Muscle layer of colon (tissue), 2 donors: ENCODE data around the gene OSBPL5.

ENCODE experiments used
- H3K27ac ChIP-seq: one replicate; pipeline ENCODE4 v1.7.0; 2013; ENCODE audit warnings: low read depth, mild to moderate bottlenecking, low read length, moderate library complexity
- H3K27me3 ChIP-seq, 2 donors: one replicate each; pipeline ENCODE4 v1.7.0; 2013; ENCODE audit warnings: low read length in 2 of 2, mild to moderate bottlenecking in 2 of 2; ENCODE audit not compliant: insufficient read depth in 2 of 2, control insufficient read depth in 1 of 2
- H3K36me3 ChIP-seq: one replicate; pipeline ENCODE4 v1.7.0; 2013; ENCODE audit warnings: mild to moderate bottlenecking, low read length; ENCODE audit not compliant: insufficient read depth
- H3K4me1 ChIP-seq: one replicate; pipeline ENCODE4 v1.7.0; 2013; ENCODE audit warnings: mild to moderate bottlenecking, low read length; ENCODE audit not compliant: insufficient read depth
- H3K4me3 ChIP-seq, 2 donors: one replicate each; pipeline ENCODE4 v1.7.0; 2013; ENCODE audit warnings: low read length in 2 of 2, low read depth in 1 of 2, mild to moderate bottlenecking in 1 of 2, moderate library complexity in 1 of 2
- H3K9ac ChIP-seq: one replicate; pipeline ENCODE4 v1.7.0; 2013; ENCODE audit warnings: low read length
- H3K9me3 ChIP-seq: one replicate; pipeline ENCODE4 v1.7.0; 2013; ENCODE audit warnings: mild to moderate bottlenecking, low read length
- donor health status: abdominal sarcoma.
- donor health status: Adenocarcinoma of cecum.

Gene OSBPL5

DNA sequence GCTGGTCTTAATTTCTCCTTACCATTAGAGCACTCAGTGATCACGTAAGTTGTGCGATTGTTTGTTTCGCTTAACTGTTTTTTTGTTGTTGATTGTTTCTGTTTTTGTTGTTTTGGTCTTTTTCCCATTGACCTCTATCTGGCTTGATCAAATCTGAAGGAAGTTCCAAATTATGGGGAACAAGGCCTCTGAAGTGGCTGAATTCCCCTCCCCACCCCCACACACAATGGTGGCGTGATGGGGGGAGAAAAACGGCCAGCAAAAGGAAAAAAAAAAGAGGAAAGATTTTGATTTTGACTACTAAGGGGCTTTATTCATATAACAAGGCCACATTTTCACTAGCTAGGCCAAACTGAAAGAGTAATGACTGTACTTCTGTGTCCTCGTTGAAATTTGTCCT lies 53.6 kb downstream of the OSBPL5 start:
- Histone ChIP-seq H3K9ac (no peak overlapping the region), H3K4me3 (no peak overlapping the region), H3K36me3 (peaks cover 48% of the 10 kb centered on the region), H3K4me1 (no peaks in the 10 kb centered on the region), H3K27ac (no peak overlapping the region), H3K9me3 (no peaks in the 10 kb centered on the region), H3K27me3 (no peaks in the 10 kb centered on the region)

DNA sequence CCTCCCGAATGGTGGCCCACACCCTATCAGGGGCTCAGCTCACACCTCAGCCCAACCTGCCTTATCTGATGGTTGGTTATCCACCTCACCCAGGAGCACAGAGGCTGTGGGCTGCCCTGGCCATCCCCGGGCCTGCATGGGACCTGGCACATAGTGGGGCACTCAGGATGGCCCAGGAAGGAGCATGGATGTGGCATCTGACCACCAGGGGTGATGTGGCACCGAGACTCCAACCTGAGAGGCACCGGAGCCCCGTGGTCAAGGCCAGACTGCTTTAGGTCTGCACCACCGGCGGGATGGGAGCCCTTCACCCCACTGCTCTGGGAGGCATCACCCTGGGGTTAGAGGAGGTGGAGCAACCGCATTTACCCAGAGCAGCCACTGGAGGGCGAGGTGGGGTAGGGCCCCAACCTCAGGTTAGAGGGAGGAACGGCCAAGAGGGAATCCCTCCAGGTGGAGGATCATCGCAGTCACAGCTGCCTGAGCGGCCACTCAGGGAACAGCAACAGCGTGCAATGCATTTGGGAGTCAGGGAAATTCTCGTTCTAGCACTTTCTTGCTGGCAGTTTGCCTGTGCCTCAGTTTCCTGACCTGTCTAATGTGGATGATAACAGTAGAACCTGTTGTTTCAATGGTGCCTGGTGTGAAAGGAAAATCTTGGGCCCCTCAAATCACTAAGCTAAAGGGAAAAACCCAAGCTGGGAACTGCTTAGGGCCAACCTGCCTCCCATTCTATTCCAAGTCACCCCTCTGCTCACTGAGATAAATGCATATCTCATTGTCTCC lies 55.0 kb downstream of the OSBPL5 start:
- H3K27me3 ChIP-seq, result no peaks in the 10 kb centered on the region
- H3K27ac ChIP-seq, result no peak overlapping the region
- H3K4me1 ChIP-seq, result no peaks in the 10 kb centered on the region
- H3K9ac ChIP-seq, result no peak overlapping the region
- H3K36me3 ChIP-seq, result peaks cover 42% of the 10 kb centered on the region
- H3K4me3 ChIP-seq, result no peak overlapping the region
- H3K9me3 ChIP-seq, result no peaks in the 10 kb centered on the region

DNA sequence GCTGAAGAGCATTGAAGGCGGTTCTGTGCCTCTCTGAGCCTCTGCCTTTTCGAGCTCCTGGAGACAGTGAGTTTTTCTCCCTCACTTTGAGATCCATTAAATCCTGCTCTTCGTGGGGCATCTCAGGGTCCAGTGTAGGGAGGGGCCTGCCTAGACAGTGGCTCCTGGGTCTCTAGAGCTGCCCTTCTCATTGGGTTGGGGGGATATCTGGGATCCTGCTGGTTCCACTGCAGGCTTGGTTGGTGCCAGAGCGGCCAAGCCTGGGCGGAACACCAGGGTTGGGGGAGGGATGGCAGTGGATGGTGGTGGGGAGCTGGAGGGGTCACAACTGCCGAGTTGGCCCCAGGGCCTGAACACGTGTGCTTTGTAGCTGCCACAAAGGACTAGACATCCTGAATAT lies 55.7 kb downstream of the OSBPL5 start:
- Histone ChIP-seq H3K27me3 (no peaks in the 10 kb centered on the region), H3K36me3 (peaks cover 40% of the 10 kb centered on the region), H3K4me3 (no peak overlapping the region)

DNA sequence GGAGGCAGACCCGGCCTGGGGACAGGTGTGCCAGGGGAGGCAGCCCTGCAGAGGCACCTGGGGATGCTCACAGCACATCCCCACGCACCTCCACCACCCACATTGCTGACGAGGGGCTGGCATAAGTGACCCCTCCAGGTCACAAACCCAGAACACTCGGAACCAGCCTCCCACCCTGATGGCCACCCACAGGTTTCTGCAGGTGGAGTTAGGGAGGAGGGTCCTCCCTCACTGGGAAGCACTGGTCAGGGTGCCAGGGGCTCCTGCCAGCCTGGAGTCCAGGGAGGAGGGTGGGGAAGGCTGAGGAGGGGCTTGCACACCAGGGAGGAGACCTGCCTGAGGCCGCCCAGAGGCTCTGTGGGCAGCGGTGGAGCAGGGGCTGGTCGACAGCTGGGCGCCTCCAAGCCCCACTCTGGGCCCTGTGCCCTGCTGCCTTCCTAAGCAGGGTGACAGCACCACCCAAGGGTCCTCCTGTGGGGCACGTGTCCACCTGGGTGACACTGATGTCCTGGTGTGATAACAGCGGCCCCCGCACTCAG lies 56.9 kb downstream of the OSBPL5 start:
- no peak overlapping the region for H3K4me3 ChIP-seq

More for the DNA sequence above, 55.7 kb downstream of the OSBPL5 start:
- Histone ChIP-seq H3K27ac (no peak overlapping the region), H3K4me1 (no peaks in the 10 kb centered on the region), H3K9ac (no peak overlapping the region), H3K9me3 (no peaks in the 10 kb centered on the region)

DNA sequence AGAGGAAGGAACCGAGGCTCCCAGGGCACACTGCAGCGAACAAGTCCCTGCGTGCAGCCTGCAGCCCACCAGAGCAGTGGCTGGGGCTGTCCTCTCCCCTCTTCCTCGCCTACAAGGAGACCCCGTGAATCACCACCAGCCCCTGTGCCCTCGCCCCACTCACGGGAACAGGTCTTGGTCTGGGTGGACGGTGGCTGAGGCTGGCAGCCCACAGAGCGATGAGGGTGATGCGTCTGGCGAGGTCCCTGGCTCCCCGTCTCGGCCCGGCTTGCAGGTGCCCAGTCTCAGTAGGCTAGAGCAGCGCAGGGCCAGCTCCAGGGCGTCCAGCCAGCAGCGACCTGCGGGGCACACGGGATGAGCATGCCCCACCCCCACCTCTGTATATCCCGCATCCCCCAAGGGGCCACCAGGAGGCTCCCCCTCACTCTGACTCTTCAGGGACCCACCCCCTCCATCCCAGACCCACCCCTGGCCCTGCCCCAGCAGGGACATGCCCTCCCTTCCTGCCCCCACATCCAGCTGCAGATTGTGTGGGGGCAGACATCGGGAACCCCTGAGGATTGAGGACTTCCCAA lies 57.4 kb downstream of the OSBPL5 start:
- Histone ChIP-seq H3K4me1 (no peaks in the 10 kb centered on the region), H3K9me3 (no peaks in the 10 kb centered on the region), H3K4me3 (no peak overlapping the region), H3K27ac (no peak overlapping the region), H3K36me3 (peaks cover 47% of the 10 kb centered on the region), H3K9ac (no peak overlapping the region), H3K27me3 (no peaks in the 10 kb centered on the region)

More for the DNA sequence above, 56.9 kb downstream of the OSBPL5 start:
- no peaks in the 10 kb centered on the region for H3K27me3 ChIP-seq
- no peaks in the 10 kb centered on the region for H3K4me1 ChIP-seq
- no peaks in the 10 kb centered on the region for H3K9me3 ChIP-seq
- H3K9ac ChIP-seq, result no peak overlapping the region
- H3K36me3 ChIP-seq, result peaks cover 41% of the 10 kb centered on the region
- no peak overlapping the region for H3K27ac ChIP-seq

DNA sequence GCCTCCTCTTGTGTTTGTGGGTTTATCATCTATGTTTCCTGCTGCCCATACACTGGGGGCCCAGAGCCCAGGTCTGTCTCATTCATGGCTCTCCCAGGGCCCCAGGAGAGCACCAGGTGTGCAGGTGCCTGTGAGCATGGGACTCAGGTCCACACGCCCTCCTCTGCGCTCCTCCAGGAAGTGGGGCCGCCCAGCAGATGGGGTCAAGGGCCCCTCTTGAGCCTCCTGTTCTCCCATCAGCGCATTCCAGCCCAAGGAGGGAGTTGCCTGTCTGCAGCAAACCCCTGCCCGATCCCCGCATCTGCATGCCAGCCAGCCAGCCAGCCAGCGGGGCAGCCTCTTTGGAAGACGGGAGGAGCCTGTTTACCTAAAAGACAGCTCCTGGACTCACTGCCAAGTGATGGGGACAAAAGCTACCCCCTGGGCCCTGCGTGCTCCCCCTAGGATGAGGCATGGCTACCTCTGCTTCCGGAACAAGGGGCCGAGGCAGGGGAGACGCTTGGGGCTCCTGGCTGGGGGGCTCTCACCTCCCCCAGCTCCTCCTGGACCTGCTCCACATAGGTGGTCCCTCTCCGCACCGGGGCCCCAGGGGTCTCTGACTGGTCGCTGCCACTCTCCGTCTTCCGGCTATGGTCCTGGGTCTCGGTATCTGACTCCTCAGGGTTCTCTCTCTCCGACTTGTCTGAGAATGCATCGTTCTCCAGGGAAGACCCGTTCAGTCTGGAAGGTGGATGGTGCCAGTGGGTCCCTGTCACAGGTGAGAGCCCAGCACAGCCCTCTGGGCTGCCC lies 58.2 kb downstream of the OSBPL5 start:
- no peak overlapping the region for H3K4me3 ChIP-seq
- H3K4me1 ChIP-seq, result no peaks in the 10 kb centered on the region
- no peak overlapping the region for H3K9ac ChIP-seq
- H3K9me3 ChIP-seq, result no peaks in the 10 kb centered on the region
- no peaks in the 10 kb centered on the region for H3K27me3 ChIP-seq
- H3K36me3 ChIP-seq, result peaks cover 51% of the 10 kb centered on the region
- H3K27ac ChIP-seq, result no peak overlapping the region

DNA sequence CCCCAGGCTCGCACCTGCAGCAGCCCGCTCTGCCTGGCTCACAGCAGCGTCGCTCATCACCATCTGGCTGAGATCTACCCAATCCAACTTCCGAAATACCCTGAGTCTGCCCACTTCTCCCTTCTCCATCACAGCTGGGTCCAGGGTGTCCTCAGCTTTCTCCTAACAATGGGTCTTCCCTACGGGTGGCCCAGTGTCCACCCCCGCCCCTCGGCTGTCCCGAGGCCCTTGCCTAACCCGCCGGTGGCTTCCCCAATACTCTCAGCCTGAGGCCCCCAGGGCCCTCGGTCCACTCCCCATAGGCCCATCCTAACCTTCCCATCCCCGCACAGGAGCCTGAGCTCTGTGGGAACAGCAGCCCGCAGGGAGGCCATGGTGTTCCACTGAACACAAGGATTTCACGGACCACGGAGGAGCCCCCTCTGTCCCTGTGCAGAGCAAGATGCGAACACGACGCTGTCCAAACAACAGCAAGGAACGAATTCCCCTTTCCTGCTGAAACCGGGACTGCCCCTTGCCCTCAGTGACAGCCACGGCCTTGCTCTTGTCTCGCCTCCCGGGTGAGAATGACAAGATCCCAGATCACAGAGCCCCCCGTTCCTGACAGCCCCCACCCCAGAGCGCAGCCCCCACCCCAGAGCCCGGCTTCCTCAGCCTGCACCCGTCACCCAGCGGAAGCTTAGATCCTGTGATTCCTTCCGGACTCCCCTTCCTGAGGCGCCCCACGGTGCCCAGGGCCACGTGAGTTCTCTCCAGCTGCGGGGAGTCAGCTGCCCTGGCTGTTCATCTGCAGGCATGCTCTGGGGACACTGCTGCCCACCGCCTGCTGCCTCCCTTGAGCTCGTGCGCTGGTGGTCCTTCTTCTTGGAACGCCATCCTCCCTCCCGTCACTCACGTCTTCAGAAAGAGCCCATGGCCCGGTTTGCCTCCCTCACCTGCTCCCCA lies 59.0 kb downstream of the OSBPL5 start:
- Histone ChIP-seq H3K36me3 (peaks cover 51% of the 10 kb centered on the region), H3K9ac (no peak overlapping the region), H3K27me3 (no peaks in the 10 kb centered on the region), H3K4me1 (no peaks in the 10 kb centered on the region), H3K27ac (no peak overlapping the region), H3K9me3 (no peaks in the 10 kb centered on the region), H3K4me3 (no peak overlapping the region)

DNA sequence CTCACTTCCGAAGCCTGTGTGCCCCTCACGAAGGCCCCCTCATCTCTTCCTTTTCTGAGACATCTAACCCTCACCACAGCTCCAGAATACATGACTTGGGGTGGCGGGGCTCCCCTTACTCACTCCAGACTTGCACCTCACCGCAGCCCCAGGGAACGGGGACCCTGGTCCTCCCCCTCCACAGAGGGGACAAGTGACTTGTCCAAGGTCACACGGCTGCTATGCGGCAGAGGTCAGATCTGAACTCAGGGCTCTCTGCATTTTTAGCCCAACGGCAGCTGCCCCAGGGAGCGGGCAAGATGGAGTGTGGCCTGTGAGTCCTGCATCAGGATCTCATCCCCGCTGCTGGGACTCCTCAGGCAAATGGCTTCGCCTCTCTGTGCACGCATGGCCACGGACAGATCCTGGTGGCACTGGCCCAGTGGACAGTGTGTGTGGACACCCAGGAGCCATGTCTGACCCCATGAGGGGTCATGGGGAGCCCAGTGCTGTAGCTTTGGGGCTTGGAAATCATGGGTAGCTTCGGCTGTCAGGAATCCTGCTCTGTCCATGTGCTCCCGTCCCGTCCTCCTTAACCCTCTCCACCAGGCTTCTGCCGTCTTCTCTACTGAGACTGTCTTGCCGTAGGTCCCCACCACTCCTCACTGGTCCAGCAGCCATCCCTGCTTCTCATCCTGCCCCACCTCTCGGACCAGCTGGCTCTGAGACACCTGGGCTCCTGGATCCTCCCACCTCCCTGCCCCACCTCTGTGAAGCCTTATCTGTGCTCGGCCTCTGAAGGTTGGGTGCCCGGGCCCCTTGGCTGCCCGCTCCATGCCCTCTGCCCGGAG lies 59.9 kb downstream of the OSBPL5 start:
- Histone ChIP-seq H3K4me1 (no peaks in the 10 kb centered on the region), H3K9ac (no peak overlapping the region), H3K36me3 (peaks cover 54% of the 10 kb centered on the region), H3K27me3 (no peaks in the 10 kb centered on the region), H3K9me3 (no peaks in the 10 kb centered on the region), H3K27ac (no peak overlapping the region), H3K4me3 (no peak overlapping the region)

DNA sequence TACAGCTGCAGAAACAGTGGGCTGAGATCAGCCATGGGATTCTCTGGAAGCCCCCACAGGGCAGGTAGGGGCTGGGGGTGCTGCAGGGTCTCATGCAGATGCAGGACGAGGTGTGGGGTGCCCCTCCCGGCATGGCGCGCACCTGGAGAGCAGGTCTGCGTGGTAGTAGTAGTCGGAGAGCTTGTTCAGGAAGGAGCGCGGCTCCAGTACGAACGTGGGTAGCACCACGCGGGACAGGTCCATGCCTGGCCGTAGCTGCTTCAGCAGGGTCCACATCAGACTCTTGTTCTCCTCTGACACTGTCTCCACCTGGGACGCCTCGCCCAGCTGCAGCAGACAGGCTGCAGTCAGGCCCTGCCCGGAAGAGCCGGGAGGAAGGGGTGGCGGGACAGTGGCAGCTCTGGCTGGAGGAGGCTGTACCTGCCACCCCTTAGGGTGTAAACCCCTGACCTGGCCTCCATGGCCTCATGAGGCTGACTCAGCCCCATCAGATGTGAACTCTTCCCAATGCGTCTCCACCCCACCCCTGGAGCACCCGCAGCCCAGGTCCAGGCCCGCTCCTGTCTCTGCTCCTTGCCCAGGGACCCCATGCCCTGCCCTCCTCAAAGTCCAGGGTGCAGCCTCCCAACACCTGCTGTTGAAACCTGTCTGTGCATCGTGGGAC lies 60.9 kb downstream of the OSBPL5 start:
- no peaks in the 10 kb centered on the region for H3K27me3 ChIP-seq
- no peaks in the 10 kb centered on the region for H3K9me3 ChIP-seq
- no peak overlapping the region for H3K27ac ChIP-seq
- no peak overlapping the region for H3K9ac ChIP-seq
- H3K4me1 ChIP-seq, result no peaks in the 10 kb centered on the region
- peaks cover 48% of the 10 kb centered on the region for H3K36me3 ChIP-seq
- H3K4me3 ChIP-seq, result no peak overlapping the region

DNA sequence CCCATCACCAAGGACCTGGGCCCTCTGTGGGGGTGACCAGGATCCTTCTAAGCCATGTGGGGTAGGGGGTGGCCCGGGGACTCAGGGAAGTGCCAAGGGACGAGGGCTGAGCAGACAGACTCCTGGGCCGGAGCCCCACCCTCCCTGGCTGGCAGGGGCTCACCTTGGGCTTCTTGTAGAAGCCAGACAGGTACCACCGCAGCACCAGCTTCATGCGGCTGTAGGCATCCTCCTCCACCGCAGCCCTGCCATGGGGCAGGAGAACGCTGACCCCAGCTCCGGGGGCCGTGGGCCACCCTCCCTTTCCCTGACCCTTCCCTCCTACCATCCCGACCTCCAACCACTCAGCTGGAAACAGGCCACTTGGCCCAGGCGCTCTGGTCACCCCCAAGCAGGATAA lies 62.0 kb downstream of the OSBPL5 start:
- no peak overlapping the region for H3K4me3 ChIP-seq
- H3K4me1 ChIP-seq, result no peaks in the 10 kb centered on the region
- no peaks in the 10 kb centered on the region for H3K27me3 ChIP-seq
- no peak overlapping the region for H3K27ac ChIP-seq
- H3K36me3 ChIP-seq, result peaks cover 50% of the 10 kb centered on the region
- H3K9me3 ChIP-seq, result no peaks in the 10 kb centered on the region
- H3K9ac ChIP-seq, result no peak overlapping the region
